Effector CD8-positive, alpha-beta T cell (primary cell): ENCODE results near the gene POLE2.
"Not testable (repeated sequence)": the region's sequence is repeated elsewhere in the genome, so short reads cannot be mapped to it uniquely, and the experiment has no call there.

ENCODE experiments used
- DNase-seq: peaks from one replicate; lab custom pipeline; 2025; lab: John Stamatoyannopoulos, UW

POLE2 gene

GRCh38 chr14:49659526-49660455 is 28.2 kb downstream of the POLE2 start:
- no peak for DNase-seq

GRCh38 chr14:49657500-49657899 is 30.5 kb downstream of the POLE2 start:
- DNase-seq: not testable (repeated sequence)

GRCh38 chr14:49654511-49654910 is 33.5 kb downstream of the POLE2 start:
- no peak for DNase-seq

- DNase-seq: no peak
Measured at GRCh38 chr14:49653508-49653907, 34.5 kb downstream of the POLE2 start.

GRCh38 chr14:49642163-49642562 is 45.9 kb downstream of the POLE2 start:
- no peak for DNase-seq

GRCh38 chr14:49641697-49642129 is 46.3 kb downstream of the POLE2 start:
- no peak for DNase-seq

- DNase-seq: no peak
Measured at GRCh38 chr14:49640540-49641417, 47.2 kb downstream of the POLE2 start.

- no peak for DNase-seq
Measured at GRCh38 chr14:49637534-49638078, 50.4 kb downstream of the POLE2 start.

- no peak for DNase-seq
Measured at GRCh38 chr14:49636866-49637265, 51.1 kb downstream of the POLE2 start.

GRCh38 chr14:49634547-49635334 is 53.3 kb downstream of the POLE2 start, which contains the start of gene DNAAF2:
Gene DNAAF2, minus strand, starts transcription at chr14:49635244. Its CDS starts 95 bp downstream, at chr14:49635149.
- peak; percentile 46 for DNase-seq

GRCh38 chr14:49633640-49634546 is 54.1 kb downstream of the POLE2 start:
- peak; percentile 85 for DNase-seq

- DNase-seq: no peak
Measured at GRCh38 chr14:49623941-49624839, 63.8 kb downstream of the POLE2 start.

- no peak for DNase-seq
Measured at GRCh38 chr14:49623387-49623786, 64.6 kb downstream of the POLE2 start.

GRCh38 chr14:49622022-49622607 is 65.9 kb downstream of the POLE2 start:
- DNase-seq: no peak

- peak; percentile 38 for DNase-seq
Measured at GRCh38 chr14:49621114-49621881, 66.7 kb downstream of the POLE2 start.

GRCh38 chr14:49620182-49621113 is 67.6 kb downstream of the POLE2 start, which contains the start of the genes MGAT2 and RPL36AL:
Gene MGAT2, plus strand, starts transcription at chr14:49620799. Its CDS starts 470 bp downstream, at chr14:49621269.
Gene RPL36AL, minus strand, starts transcription at chr14:49620626. Its CDS starts 1,522 bp downstream, at chr14:49619104.
- peak; percentile 81 for DNase-seq

- no peak for DNase-seq
Measured at GRCh38 chr14:49619730-49620129, 68.3 kb downstream of the POLE2 start.
